HG03280 (cell line): ENCODE data around the gene CD80.

Experiments
- ATAC-seq: cut with Tn5 transposase; IDR thresholded peaks from one replicate; pipeline ENCODE4 v1.9.1; 2021; ENCODE audit warnings: mild to moderate bottlenecking, moderate library complexity; ENCODE audit not compliant: unreplicated experiment

Gene CD80

DNA sequence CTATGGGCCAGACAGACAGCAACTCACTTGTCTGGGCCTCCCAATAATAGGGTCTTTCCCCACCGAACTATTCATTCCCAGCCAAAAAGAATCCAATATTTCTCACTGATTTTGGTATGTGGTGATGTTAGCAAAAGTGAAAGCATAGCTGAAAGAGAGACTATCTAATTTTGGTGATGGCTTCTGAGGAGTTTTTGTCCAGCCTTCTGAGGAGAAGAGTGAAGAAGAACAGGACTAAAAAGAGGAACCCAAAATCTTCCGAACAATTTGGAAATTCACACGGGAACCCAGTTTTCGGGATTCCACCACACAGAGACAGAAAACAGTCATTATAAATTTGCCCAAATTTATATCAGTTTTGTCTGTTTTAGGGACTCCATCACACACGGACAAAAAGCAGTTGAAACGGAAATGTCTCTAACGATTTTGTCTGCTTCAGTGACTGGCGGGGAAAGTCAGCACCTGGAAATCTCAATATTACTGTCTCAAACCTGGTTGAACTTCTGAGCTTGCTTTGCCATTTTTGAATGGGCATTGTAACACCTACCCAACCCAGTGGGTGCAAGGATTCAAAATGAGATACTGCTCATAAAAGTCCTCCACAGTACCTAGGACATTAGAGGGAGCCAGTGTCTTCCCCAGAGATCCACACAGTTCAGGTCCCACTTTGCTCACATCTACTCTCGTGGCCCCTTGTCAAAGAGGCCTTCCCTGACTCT, 9.1 kb downstream of the CD80 start:
- ATAC-seq = no peak

DNA sequence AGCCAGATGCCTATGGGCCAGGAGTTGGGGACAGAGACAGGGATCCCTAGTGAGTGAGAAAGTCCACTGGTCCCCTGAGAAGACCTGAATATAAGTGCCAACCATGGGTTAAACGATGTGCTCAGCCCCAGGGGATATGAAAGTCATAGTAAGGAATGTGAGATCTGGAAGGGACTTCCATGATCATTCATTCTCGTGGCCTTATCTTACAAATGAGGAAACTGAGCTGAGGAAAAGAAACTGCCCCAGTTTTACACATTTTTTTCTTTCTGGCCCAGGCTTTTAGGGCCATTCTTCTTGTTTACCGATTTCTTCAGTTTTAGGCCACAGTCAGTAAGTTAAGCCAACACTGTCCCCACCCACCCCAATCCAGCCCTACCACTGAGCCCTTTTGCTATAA, 11.1 kb downstream of the CD80 start:
- no peak for ATAC-seq

DNA sequence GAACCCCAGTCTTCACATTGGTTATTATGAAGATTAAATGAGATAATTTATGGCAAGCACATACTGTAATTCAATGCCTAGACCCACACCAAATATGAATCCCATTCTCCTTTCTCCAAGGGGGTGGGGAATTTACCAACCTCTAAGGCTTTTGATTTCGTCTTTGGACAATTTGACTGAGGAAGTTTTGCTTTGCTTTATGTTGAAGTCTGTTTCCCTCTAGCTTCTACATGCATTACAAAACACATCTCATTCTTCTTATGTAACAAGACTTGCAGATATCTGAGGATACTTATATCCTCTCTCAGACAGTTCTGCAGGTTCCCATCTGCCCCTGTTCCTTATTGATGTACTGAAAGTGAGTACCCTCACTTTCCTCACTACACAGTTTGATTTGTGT, 12.2 kb downstream of the CD80 start:
- ATAC-seq = no peak

DNA sequence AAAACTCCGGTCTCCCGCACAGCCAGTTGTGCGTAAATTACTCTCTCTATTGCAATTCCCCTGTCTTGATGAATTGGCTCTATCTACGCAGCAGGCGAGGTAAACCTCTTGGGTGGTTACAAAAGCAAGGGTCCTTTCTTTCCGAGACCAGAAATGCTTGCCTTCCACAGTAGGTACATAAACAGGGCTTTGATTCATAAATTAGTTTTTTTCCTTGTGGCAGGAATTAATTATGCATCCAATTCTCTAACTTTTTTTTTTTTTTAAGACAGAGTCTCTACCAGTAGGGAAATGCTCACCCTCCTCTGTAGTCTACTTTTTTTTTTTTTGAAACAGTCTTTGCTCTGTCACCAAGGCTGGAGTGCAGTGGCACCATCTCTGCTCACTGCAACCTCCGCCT, 16.3 kb downstream of the CD80 start:
- ATAC-seq = no peak

DNA sequence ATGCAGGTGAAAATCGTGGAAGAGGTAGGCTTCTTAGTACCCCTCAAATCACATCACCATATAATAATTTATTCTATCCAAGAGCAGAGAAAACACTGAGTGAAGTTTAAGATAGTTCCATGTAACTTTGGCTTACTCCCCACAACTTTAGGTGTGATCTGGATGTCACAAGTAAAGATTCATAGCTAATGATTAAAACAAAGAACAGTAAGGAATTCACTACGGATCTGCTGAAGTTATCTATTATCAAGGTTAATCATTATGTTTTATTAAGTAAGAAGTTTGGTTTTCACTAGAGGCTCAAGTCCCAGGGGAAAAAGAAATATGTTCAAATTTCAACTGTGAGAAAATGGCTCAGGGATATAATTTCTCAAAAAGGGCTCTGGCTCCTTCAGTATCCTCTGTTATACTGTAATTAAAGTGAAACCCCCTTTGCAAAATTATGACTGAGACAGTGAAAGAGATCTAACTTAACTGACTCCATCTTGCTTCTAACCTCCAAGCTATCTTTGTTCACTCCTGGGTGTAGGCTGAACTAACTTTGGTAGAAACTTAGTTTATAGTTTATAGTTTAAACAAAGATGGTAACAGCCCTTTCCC, 17.1 kb downstream of the CD80 start:
- ATAC-seq = no peak

DNA sequence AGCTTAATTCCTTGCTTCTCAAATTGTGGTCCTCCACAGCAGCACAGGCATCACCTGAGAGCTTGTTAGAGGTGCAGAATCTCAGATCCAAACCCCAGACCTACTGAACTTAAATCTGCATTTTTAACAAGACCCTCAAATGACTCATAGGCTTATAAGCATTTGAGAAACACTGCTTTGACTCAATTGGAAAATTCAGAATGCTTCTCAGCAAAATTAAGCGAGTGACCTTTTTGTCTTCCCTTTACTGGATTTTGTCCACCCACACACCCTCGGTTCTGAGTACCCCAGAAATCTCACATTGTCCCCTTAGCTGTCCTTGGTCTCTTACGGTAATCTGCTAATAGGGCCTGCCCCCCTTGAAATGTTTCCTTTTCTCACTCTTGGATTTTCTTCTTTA, 17.9 kb downstream of the CD80 start:
- no peak for ATAC-seq

DNA sequence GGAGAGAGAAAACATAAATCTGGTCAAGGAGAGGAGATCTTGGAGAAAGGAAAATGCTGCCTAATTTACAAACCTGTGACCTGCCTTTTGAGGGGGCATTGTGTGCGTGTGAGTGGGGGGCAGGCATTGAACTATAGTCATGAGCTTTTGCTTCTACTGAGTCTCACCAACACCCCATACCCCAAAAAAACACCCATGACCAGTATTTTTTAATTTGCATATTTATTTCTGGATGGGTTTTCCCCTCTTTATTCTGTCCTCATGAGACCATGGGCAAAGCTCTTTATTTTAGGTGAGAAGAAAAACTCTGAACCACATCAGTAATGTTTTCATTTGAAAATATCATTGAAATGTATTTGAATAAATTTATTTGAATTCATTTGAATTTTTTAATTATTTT, 20.6 kb downstream of the CD80 start:
- no peak for ATAC-seq

DNA sequence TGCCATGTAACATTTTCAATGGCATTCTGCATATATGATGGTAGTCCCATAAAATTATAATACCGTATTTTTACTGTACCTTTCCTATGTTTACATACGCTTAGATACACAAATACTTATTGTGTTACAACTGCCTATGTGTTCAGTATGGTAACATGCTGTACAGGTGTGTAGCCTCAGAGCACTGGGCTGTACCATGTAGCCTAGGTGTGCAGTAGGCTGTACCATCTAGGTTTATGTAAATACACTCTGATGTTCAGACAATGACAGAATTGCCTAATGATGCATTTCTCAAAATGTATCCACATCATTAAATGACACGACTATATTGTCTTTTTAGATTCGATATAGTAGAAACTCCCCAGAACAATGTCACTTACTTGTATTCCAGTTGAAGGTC, 22.7 kb downstream of the CD80 start:
- no peak for ATAC-seq

DNA sequence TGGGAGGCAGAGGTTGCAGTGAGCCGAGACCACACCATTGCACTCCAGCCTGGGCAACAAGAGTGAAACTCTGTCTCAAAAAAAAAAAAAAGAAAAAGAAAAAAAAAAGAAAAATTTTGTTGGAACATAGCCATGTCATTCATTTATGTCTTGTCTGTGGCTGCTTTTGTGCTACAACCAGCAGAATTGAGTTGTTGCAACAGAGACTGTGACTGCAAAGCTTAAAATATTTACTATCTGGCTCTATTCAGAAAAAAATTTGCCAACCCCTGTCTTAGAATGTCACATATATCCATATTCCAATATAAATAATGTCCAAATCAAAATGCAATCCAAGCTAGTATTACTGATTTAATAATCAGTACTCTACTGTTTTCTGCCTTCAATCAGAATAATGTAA, 25.1 kb downstream of the CD80 start:
- no peak for ATAC-seq

DNA sequence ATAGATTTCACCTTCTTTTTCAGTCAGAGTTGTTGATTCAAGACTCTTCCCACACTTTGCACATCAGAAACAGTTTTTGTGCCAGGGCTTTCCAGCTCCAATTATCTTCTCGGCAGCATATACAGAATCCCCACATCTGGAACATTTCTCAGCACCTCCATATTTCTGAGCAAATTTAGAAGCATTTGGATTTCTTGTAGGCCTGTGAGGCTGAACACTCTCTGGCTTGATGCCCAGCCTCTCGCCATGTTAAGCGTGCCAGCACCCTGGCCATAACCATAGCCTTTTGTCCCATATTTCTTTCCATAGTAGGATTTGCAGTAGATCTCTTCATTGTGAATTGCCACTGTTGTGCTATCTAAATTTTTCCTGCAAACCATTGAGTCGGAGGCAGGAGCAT, 28.3 kb downstream of the CD80 start:
- no peak for ATAC-seq

DNA sequence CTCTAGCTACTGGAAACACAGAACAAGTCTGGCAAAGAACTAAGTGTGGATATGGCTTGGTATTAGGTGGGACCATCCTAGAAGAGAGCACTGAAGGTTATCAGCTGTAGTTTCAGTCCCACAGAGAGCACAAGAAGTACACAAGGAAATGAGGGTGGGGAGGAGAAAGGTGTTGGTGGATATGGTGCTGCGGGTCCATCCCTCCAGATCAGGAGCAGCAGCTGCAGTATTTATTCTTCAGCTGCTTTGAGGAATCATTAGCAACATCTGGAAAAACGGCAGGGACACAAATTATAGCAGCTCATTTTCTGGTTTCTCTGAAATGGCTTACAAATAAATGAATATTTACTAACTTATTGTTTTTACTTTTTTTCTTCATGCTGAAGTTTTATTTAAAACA, 29.0 kb downstream of the CD80 start:
- no peak for ATAC-seq

DNA sequence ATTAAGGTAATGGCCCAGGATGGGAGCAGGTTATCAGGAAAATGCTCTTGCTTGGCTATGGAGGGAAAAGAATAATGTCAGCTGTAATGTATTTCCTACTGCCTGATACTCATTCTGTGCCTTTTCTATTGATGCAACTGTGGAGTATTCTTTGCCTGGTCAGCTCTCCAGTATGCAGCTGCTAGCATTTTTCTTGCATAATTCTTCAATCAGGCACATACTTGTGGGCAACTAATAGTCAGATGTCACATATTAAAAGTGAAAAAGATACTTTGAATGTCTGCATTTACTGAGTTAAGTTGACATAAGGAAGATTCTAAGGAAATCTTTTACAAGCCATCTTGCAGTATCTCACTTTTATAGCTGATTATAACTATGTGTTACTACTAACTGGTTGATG, 29.5 kb downstream of the CD80 start:
- no peak for ATAC-seq

DNA sequence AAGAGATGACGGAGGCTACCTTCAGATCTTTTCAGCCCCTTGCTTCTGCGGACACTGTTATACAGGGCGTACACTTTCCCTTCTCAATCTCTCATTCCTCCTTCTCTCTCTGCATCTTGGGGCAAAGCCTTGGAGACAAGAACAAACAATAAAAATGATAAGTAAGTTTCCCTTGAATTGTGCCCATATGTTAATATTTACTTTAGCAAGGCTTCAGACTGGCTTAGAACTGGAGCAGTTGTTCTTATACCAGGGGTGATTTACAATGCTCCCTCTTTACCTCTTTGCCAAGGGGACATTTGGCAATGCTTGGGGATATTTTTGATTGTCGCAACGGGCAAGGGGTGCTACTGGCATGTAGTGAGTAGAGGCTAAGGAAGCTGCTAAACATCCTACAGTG, 31.7 kb downstream of the CD80 start:
- no peak for ATAC-seq

DNA sequence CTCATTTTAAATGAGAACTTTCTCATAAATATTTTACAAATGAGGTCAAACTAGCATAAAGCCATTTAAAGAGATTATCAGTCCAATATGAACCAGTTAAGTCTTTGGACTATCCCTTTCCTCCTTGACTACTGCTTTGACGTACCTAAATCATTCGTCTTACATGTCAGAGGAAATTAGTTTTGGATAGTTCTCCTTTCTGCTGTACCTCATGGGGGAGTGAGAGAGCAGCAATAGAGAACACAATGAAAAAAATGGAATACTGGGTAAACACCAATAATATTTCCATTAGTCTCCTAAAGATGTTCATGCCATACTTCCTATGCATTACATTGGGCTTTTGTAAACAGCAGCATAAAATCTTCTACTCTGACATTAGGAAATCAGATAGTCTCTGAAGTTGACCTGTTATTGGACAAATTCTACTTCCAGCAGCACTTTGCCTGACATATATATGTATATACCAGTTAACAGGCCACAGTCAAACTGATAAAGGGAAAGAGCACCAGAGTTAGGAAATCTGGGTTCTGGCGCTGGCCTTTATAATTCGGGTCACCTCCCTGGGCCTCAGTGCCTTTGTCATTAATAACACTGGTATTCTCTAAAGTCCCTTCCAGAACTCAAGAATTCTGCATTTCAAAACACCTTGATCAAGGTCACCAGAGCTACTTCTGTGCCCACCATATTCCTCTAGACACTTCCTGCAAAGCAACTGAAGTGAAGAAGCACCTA, 34.3 kb downstream of the CD80 start:
- no peak for ATAC-seq

DNA sequence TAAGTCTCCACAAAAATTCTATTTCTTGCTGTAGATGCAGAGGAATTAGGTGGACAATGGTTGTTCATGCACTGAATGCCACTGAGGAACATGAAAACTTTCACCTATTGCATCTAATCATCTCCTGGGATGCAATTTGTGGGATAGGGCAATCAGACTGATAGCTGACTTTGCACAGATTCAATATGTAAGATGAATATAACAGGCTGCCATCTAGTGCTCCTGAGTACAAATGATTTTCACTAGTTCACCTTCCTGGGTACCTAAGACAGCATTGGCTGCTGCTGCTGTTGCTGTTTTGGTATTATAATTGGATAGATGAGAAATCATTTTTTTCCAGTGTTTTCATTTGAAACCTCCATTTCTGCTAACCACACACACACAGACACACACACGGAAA, 41.4 kb downstream of the CD80 start:
- no peak for ATAC-seq

DNA sequence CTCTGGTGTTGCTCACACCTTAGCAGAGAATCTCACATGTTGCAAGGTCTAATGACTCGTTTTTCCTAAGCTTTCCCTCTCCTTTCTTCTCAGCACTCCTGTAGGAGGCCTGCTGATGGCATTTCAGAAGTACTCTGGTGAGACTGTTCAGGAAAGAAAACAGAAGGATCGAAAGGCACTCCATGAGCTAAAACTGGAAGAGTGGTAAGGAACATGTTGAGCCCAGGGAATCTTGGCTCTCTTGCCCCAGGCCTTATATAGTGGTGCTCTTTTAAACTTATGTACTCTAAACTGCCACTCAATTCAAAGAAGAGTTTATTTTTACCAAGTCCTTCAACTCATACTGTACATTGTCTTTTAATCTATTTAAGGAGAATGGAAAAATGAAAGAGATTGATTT, 42.3 kb downstream of the CD80 start:
- no peak for ATAC-seq

DNA sequence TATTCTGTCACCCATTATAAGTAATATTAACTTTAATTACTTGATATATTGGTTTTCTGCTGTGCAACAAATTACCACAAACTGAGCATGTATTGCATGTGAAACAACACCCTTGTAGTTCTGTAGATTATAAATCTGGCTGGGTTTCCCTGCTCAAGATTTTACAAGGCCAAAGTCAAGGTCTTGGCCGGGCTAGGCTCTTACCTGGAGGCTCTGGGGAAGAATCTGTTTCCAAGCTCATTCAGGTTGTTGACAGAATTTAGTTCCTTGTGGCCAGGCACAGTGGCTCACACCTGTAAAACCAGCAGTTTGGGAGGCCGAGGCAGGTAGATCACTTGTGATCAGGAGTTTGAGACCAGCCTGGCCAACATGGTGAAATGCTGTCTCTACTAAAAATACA, 44.8 kb downstream of the CD80 start:
- no peak for ATAC-seq

DNA sequence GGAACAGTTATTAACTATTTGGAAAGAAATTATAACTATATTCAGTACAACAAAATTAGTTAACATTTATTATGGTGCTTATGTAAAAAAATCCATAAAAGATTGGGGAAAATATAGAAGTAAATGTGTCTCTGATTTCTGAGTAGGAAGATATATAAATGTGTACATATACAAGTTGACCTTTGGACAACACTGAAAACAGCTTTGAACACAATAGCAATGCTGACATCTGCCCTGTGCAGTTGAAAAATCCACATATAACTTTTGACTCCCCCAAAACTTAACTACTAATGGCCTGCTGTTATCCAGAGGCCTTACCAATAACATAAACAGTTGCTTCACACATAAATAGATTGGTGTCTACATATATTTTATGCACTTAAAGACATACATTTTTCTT, 48.7 kb downstream of the CD80 start:
- no peak for ATAC-seq

DNA sequence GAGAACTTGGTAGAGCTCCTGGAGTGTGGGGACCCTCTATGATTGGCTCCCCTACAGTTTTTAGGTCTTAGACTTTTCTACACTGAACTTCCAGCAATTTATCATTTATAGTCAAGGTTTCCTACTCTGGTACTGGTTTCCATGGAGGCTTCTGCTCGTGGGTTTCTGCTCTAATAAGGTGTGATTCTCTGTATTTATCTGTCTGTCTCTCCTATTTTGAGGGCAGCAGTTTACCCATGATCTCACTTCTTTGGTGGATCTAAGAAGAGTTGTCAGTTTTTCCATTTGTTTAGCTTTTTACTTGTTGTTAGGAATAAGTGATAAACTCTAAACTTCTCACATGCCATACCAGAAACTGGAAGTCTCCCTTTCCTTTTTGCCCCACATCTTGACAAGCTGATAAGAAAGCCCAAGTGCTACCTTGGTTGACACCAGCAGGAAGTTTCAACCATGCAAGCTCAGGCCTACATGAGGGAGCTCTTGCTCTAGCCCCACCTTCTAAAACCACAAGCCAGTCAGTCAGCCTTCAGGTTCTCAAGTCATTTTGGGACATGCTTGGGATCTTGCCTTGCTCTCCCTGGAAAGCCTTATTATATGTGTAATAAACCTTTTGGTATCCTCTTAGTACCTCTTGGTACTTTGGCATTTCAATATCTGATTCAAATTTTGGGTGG, 51.1 kb downstream of the CD80 start:
- ATAC-seq = no peak

DNA sequence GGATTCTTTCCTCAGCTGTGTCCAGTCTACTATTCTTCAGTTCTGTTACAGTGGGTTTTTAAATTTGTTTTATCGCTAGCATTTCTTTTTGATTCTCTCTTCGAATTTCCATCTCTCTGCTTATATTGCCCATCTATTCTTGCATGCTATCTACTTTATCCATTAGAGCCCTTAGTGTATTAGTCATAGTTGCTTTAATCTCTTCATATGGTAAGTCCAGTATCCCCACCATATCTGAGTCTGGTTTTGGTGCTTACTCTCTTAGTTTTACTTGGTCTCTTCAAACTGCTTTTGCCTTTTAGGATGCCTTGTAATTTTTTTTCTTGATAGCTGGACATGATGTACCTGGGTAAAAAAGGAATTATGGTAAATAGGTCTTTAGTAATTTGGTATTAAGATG, 52.0 kb downstream of the CD80 start:
- ATAC-seq = no peak

DNA sequence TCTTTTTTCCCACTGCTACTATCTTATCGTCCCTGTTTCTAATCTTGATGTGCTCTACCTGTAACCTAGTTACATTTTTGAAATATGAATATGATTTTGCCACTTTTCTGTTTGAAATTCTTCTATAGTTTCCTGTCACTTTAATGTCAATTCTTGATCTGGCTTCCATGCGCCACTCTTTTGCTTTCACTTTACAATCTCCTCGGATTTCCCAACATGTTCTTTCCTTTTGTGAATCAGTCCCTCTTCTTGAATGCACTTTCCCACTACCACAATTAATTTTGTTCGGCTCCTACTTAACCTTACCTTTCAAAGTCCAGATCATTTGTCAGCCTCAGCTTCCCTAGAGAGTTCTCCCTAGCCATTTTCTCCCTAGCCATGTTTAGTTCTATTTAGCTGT, 52.8 kb downstream of the CD80 start:
- no peak for ATAC-seq

DNA sequence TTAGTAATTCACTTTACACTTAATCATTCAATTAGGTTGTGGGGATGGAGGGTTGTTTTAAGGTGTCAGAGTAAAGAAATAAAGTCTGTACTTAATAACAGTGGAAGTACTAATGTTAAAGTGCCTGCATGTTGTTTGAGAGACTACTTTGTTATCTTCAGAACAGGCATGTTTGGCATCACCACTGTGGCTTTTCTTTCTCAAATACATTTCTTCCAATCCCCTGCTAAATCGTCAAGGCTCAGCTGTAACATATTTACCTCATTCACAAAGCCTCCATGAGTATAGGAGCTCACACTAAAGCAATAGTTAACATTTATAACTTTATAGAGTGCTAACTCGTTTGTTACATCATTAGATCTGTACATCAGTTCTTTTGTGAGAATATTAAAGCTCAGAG, 58.5 kb downstream of the CD80 start:
- ATAC-seq = no peak
